ENCODE data around the gene TP53INP2. TPM values are rescaled to one million over a fixed set of nuclear protein-coding genes. Genes with fewer than 3 reads are reported as not detected.

TP53INP2 gene
- total and polyA plus RNA-seq, 2 of the 13 experiments (the other 11 are each of a cell fraction or from before 2014, with no cell fraction given) = 5.2 to 18.8 TPM

DNA sequence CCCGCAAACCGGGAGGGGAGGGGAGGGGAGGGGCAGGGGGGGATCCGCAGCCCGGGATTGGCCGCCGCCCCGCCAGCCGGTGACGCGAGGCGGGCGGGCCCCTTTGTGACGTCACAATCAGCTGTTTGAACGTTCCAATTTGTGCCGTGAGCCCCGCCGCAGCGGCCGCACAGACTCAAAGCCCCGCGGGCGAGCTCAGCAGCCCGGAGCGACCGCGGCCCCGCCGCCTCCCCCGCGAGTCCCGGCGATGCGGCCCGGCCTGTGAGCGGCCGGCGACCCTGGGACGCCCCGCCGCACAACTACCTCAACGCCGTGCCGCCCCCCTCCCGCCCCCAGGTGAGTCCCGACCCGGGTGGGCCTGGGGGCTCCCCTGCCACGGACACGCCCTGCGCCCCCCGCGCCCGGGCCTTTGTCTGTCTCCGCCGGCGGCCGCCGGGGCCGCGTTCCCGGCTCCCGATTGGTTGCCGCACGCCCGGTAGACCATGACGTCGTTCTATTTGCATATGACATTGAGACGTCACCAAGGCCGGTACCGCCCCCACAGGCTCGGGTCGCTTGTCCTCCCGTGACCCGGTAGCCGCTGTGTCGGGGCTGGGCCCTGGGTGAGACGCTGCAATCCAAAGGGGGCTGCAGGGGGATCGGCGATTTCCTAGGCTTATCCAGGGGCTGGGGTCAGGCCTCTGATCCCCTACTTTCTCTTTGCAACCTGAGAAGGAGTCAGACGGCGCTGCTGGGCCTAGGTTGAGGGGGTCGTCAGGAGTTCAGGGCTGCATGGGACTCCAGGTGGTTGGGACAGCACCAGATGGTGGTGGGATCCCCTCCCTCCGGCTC, at the start of gene TP53INP2 (continued):
- TF ChIP-seq ZNF646 (CRISPR knock-in tag; IDR thresholded peaks at IDR 0.05) (no peak), IKZF1 (IDR thresholded peaks at IDR 0.05) (no peak), MXD1 (CRISPR knock-in tag; IDR thresholded peaks at IDR 0.05) (peak; percentile 61; the same call in 1 of the 2 replicates), KDM1A (CRISPR knock-in tag; IDR thresholded peaks at IDR 0.05) (no peak), PHF20 (CRISPR knock-in tag; IDR thresholded peaks at IDR 0.05) (peak; percentile 40; the same call in 1 of the 2 replicates), DNMT1 (CRISPR knock-in tag; IDR thresholded peaks at IDR 0.05) (no peak), MBNL3 (CRISPR knock-in tag; conservative IDR thresholded peaks at IDR 0.05) (no peak), ZZZ3 (CRISPR knock-in tag; IDR thresholded peaks at IDR 0.05; ENCODE audit: borderline replicate concordance) (no peak; the same call in 1 of the 2 replicates), TFAP4 (IDR thresholded peaks at IDR 0.05; ENCODE audit: borderline replicate concordance, low read depth) (peak; percentile 98), NFYB (CRISPR knock-in tag; IDR thresholded peaks at IDR 0.05) (peak; percentile 73), ZNF124 (CRISPR knock-in tag; IDR thresholded peaks at IDR 0.05) (no peak; the same call in 1 of the 2 replicates)
- TF ChIP-seq, protein P1, sequence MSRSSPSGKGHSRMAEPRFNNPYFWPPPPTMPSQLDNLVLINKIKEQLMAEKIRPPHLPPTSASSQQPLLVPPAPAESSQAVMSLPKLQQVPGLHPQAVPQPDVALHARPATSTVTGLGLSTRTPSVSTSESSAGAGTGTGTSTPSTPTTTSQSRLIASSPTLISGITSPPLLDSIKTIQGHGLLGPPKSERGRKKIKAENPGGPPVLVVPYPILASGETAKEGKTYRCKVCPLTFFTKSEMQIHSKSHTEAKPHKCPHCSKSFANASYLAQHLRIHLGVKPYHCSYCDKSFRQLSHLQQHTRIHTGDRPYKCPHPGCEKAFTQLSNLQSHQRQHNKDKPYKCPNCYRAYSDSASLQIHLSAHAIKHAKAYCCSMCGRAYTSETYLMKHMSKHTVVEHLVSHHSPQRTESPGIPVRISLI (CRISPR knock-in tag; IDR thresholded peaks at IDR 0.05; ENCODE audit: borderline replicate concordance) = no peak
- TF ChIP-seq, protein P2, sequence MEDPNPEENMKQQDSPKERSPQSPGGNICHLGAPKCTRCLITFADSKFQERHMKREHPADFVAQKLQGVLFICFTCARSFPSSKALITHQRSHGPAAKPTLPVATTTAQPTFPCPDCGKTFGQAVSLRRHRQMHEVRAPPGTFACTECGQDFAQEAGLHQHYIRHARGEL (CRISPR knock-in tag; IDR thresholded peaks at IDR 0.05) = 0 out of 2 replicates have a peak, but pooled peaks have one; percentile 73
- TF ChIP-seq, protein P3, sequence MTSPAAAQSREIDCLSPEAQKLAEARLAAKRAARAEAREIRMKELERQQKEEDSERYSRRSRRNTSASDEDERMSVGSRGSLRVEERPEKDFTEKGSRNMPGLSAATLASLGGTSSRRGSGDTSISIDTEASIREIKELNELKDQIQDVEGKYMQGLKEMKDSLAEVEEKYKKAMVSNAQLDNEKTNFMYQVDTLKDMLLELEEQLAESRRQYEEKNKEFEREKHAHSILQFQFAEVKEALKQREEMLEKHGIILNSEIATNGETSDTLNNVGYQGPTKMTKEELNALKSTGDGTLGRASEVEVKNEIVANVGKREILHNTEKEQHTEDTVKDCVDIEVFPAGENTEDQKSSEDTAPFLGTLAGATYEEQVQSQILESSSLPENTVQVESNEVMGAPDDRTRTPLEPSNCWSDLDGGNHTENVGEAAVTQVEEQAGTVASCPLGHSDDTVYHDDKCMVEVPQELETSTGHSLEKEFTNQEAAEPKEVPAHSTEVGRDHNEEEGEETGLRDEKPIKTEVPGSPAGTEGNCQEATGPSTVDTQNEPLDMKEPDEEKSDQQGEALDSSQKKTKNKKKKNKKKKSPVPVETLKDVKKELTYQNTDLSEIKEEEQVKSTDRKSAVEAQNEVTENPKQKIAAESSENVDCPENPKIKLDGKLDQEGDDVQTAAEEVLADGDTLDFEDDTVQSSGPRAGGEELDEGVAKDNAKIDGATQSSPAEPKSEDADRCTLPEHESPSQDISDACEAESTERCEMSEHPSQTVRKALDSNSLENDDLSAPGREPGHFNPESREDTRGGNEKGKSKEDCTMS (CRISPR knock-in tag; conservative IDR thresholded peaks at IDR 0.05) = no peak
